ENCODE data around the gene SLC35B3.

SLC35B3 gene

GRCh38 chr6:8375916-8376315, 59.4 kb downstream of the SLC35B3 start:
- no peak for TF ChIP-seq CTCF (IDR thresholded peaks at IDR 0.05; ENCODE audit: low read depth, low read length, missing control alignments)
- no peak for DNase-seq (ENCODE audit: low read depth)
- H3K4me3 ChIP-seq (ENCODE audit: low read depth, low read length), result no peak overlapping the region
- in situ Hi-C loops (cut with HindIII; ENCODE audit: low sequenced_read_pairs), result no loop called here
